Measurements from ENCODE around the gene BEND3. TPM values are rescaled to one million over a fixed set of nuclear protein-coding genes. Genes with fewer than 3 reads are reported as not detected.
A peak's percentile ranks its signal among the peaks of the same experiment; 100 is the strongest.

Gene BEND3
- total and polyA plus RNA-seq, 2 of the 8 experiments (the other 6 are each of a cell fraction or from before 2014, with no cell fraction given): 25.2 to 38.8 TPM

- no peak overlapping the region for H2AFZ ChIP-seq (ENCODE audit: low read length)
- no peaks in the 10 kb centered on the region for H3K79me2 ChIP-seq (ENCODE audit: control insufficient read depth in 1 of 2, insufficient read depth in 2 of 2, low read length in 2 of 2)
- no peak overlapping the region for H2AK5ac ChIP-seq (ENCODE audit: low read depth, low read length)
- no peaks in the 10 kb centered on the region for H3K79me1 ChIP-seq (ENCODE audit: low read depth, low read length)
- no peak overlapping the region for H2BK15ac ChIP-seq (ENCODE audit: low read length)
- no peak overlapping the region for H4K8ac ChIP-seq (ENCODE audit: extremely low read depth, insufficient read depth, low read length)
- H3K23me2 ChIP-seq (ENCODE audit: low read depth, low read length): 0 out of 2 replicates have a peak, but pooled peaks cover 2% of the 10 kb centered on the region
- DNase-seq (ENCODE audit: low read depth in 1 of 2, low spot score in 2 of 2) (no peak), FAIRE-seq (no peak)
- POLR2A ChIA-PET (ENCODE audit: partially characterized antibody): no interaction called here
- H2BK20ac ChIP-seq (ENCODE audit: low read length): no peak overlapping the region
- H4K20me1 ChIP-seq (replicated peaks in 1 of 2; ENCODE audit: control insufficient read depth in 1 of 2, insufficient read depth in 2 of 2, low read length in 2 of 2): no peaks in the 10 kb centered on the region
- no peak overlapping the region for H3K27ac ChIP-seq (ENCODE audit: low read depth, low read length)
- peaks cover 0 to 7% (median 0%) of the 10 kb centered on the region in 4 experiments; a peak in 1 of 7 replicates for H3K4me1 ChIP-seq (replicated peaks in 1 of 4; ENCODE audit: control insufficient read depth in 3 of 4, insufficient read depth in 4 of 4, low read length in 3 of 4)
- 95% methylated on average over 3 of the region's 3 CpGs; no CpG with 5 or more reads in 1 of the 2 experiments for WGBS, 2 experiments (ENCODE audit: extremely low coverage in 1 of 2, insufficient coverage in 1 of 2, insufficient read length in 1 of 2, insufficient replicate concordance in 2 of 2, low coverage in 1 of 2, low lambda C conversion rate in 2 of 2, missing lambda C conversion rate in 1 of 2)
- H3K56ac ChIP-seq (replicated peaks; ENCODE audit: insufficient read length, low read depth, low read length): no peak overlapping the region
- H4K91ac ChIP-seq (replicated peaks; ENCODE audit: insufficient read length, low read length): no peak overlapping the region
- H3K23ac ChIP-seq (ENCODE audit: insufficient read length): no peak overlapping the region
- H3K27me3 ChIP-seq (replicated peaks in 1 of 4; ENCODE audit: control insufficient read depth in 3 of 4, extremely low read depth in 1 of 4, insufficient read depth in 3 of 4, low read length in 3 of 4): no peaks in the 10 kb centered on the region
- H3K14ac ChIP-seq (ENCODE audit: insufficient read length): no peak overlapping the region
- no peaks in the 10 kb centered on the region for H3K36me3 ChIP-seq (ENCODE audit: control insufficient read depth in 2 of 4, insufficient read depth in 4 of 4, low read length in 3 of 4)
- no peaks in the 10 kb centered on the region for H3K9me3 ChIP-seq (ENCODE audit: insufficient read depth in 2 of 2, low read depth in 1 of 2, low read length in 1 of 2)
- no peak overlapping the region for H4K5ac ChIP-seq (ENCODE audit: insufficient read length, low read depth, low read length)
- H3K4ac ChIP-seq (replicated peaks; ENCODE audit: insufficient read length, low read depth, low read length): no peak overlapping the region
- H2BK5ac ChIP-seq (ENCODE audit: low read depth, low read length): no peak overlapping the region
- no peak overlapping the region for H3K4me3 ChIP-seq (ENCODE audit: extremely low read depth in 1 of 4, insufficient read depth in 2 of 4, low read depth in 3 of 4, low read length in 4 of 4)
- H3K18ac ChIP-seq (ENCODE audit: extremely low read depth, low read length): peak overlapping the region; percentile 19; the same call in 1 of the 2 replicates
- CTCF ChIA-PET (ENCODE audit: partially characterized antibody): interaction anchor here (0.7 kb wide), 1 partner anchor 17 kb away, joined by 4 read pairs; no protein-coding TSS in a partner anchor
- no peak overlapping the region for H3K9ac ChIP-seq (replicated peaks in 1 of 4; ENCODE audit: extremely low read depth in 1 of 4, low read depth in 3 of 4, low read length in 3 of 4)
- H3K4me2 ChIP-seq (ENCODE audit: insufficient read depth in 1 of 2, low read depth in 2 of 2, low read length in 2 of 2): no peak overlapping the region
- H2BK12ac ChIP-seq (ENCODE audit: low read depth, low read length): no peak overlapping the region
- no peak overlapping the region for H2BK120ac ChIP-seq (replicated peaks; ENCODE audit: low read depth, low read length)
- TF ChIP-seq KDM1A (IDR thresholded peaks at IDR 0.05; ENCODE audit: borderline replicate concordance, low read length) (no peak), TEAD4 (IDR thresholded peaks at IDR 0.05; ENCODE audit: low read depth, low read length) (no peak), BCL11A (IDR thresholded peaks at IDR 0.05; ENCODE audit: low read depth in 2 of 2, low read length in 2 of 2) (no peak), TAF7 (optimal IDR thresholded peaks at IDR 0.05; ENCODE audit: borderline replicate concordance, low read depth, low read length) (no peak), CHD2 (IDR thresholded peaks at IDR 0.05; ENCODE audit: low read length) (no peak)
Measured at GRCh38 chr6:107161521-107161920, 46.2 kb upstream of the BEND3 start.
